ENCODE measurements around the gene EIF3L.

GRCh38 chr22:37931893-37932389 lies 82.7 kb downstream of the EIF3L start:
- no peak for TF ChIP-seq CTCF (IDR thresholded peaks at IDR 0.05)
- TF ChIP-seq POLR2A (IDR thresholded peaks at IDR 0.05): no peak
